Measurements from ENCODE around the gene HERC4. TPM values are rescaled to one million over a fixed set of nuclear protein-coding genes. Genes with fewer than 3 reads are reported as not detected.
A peak's percentile ranks its signal among the peaks of the same experiment; 100 is the strongest.

Gene HERC4
- total and polyA plus RNA-seq, 2 donors (not counting 3 experiments of a cell fraction or from before 2014, with no cell fraction given), result 10.6 to 73.7 TPM

DNA sequence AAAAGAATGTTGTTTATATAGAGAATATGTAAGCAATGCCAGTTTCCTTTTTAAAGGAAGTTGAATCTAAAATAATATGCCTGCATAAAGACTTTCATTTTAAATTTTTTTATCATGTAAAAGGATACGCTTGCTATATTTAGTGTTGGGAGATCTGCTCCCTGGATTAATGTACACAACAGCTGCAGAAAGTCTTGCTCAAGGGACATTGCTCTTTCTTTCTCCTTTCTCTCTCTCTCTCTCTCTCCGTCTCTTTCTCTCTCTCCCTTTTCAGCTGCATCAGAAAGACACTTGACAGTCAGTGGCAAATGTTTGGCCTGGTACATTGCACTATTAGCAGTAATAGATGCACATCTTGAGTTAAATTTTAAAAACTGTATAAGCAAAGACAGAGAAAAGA is 34.9 kb upstream of the HERC4 start:
- peak overlapping the region; percentile 36 for H2AFZ ChIP-seq (ENCODE audit: low read depth, low read length)
- no peaks in the 10 kb centered on the region for H3K27me3 ChIP-seq (ENCODE audit: control insufficient read depth in 2 of 2, insufficient read depth in 2 of 2, low read length in 2 of 2)
- H3K9ac ChIP-seq (replicated peaks; ENCODE audit: extremely low read depth, insufficient read depth, low read length), result no peak overlapping the region
- no peak for TF ChIP-seq FOS (IDR thresholded peaks at IDR 0.05; ENCODE audit: borderline replicate concordance, insufficient read depth, low read length)
- TF ChIP-seq GATA2 (IDR thresholded peaks at IDR 0.05; ENCODE audit: insufficient read depth, insufficient read length, low read depth, low read length), result no peak
- TF ChIP-seq EZH2 (IDR thresholded peaks at IDR 0.05; ENCODE audit: borderline replicate concordance, low read depth, low read length, severe bottlenecking), result no peak
- TF ChIP-seq, protein P1, sequence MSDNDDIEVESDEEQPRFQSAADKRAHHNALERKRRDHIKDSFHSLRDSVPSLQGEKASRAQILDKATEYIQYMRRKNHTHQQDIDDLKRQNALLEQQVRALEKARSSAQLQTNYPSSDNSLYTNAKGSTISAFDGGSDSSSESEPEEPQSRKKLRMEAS (IDR thresholded peaks at IDR 0.05; ENCODE audit: insufficient read depth, insufficient read length), result no peak
- TF ChIP-seq, protein P2, sequence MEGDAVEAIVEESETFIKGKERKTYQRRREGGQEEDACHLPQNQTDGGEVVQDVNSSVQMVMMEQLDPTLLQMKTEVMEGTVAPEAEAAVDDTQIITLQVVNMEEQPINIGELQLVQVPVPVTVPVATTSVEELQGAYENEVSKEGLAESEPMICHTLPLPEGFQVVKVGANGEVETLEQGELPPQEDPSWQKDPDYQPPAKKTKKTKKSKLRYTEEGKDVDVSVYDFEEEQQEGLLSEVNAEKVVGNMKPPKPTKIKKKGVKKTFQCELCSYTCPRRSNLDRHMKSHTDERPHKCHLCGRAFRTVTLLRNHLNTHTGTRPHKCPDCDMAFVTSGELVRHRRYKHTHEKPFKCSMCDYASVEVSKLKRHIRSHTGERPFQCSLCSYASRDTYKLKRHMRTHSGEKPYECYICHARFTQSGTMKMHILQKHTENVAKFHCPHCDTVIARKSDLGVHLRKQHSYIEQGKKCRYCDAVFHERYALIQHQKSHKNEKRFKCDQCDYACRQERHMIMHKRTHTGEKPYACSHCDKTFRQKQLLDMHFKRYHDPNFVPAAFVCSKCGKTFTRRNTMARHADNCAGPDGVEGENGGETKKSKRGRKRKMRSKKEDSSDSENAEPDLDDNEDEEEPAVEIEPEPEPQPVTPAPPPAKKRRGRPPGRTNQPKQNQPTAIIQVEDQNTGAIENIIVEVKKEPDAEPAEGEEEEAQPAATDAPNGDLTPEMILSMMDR (IDR thresholded peaks at IDR 0.05; ENCODE audit: extremely low read depth in 1 of 2, insufficient read depth in 1 of 2, low read depth in 1 of 2, low read length in 2 of 2), result no peak
- TF ChIP-seq JUN (IDR thresholded peaks at IDR 0.05; ENCODE audit: borderline replicate concordance, insufficient read depth, insufficient read length, low read depth), result no peak
- no peaks in the 10 kb centered on the region for H4K20me1 ChIP-seq (replicated peaks; ENCODE audit: control insufficient read depth, extremely low read depth, insufficient read depth, low read length)
- H3K36me3 ChIP-seq (ENCODE audit: control insufficient read depth in 2 of 2, extremely low read depth in 1 of 2, insufficient read depth in 2 of 2, low read length in 2 of 2), result no peaks in the 10 kb centered on the region
- no TSS peak for BruUV-seq (replicated peaks)
- H3K9me3 ChIP-seq (replicated peaks; ENCODE audit: control insufficient read depth, insufficient read depth, low read length), result no peaks in the 10 kb centered on the region
- no peak overlapping the region for H3K4me2 ChIP-seq (ENCODE audit: insufficient read depth, low read length)
- dilution Hi-C loops (cut with MboI; ENCODE audit: extremely low pct_ligation_motif_present, low sequenced_read_pairs) (no loop called here), intact Hi-C loops (cut with micrococcal nuclease) (no loop called here)
- ChIA-PET CTCF (interaction anchor here (0.8 to 1.0 kb wide), 2 partner anchors 9 to 12 kb away, joined by 3 read pairs; no protein-coding TSS in a partner anchor), POLR2A (no interaction called here)
- DNase-seq (ENCODE audit: low read depth, low spot score) (no peak), FAIRE-seq (no peak)
- no peaks in the 10 kb centered on the region for H3K9me1 ChIP-seq (replicated peaks; ENCODE audit: control insufficient read depth, extremely low read depth, insufficient read depth, low read length)
- H3K4me3 ChIP-seq (replicated peaks in 1 of 3; ENCODE audit: insufficient read depth in 1 of 3, low read depth in 1 of 3, low read length in 3 of 3), result no peak overlapping the region
- H3K27ac ChIP-seq (ENCODE audit: insufficient read depth, low read depth, low read length), result no peak overlapping the region
- H3K4me1 ChIP-seq (ENCODE audit: control insufficient read depth, extremely low read depth, insufficient read depth, low read length), result peaks cover 6% of the 10 kb centered on the region
- H3K79me2 ChIP-seq (ENCODE audit: control insufficient read depth, insufficient read depth, low read length), result no peaks in the 10 kb centered on the region

All from endothelial cell of umbilical vein (primary cell).